Erythroblast (primary cell): Measurements from ENCODE around the gene TBX19.

Experiments used
- GATA1 ChIP-seq: IDR thresholded peaks from 2 replicates; pipeline ENCODE4 v1.6.1; 2011; ENCODE audit warnings: low read depth, mild to moderate bottlenecking, control low read depth, low read length, moderate library complexity
- POLR2A ChIP-seq: IDR thresholded peaks from 2 replicates; pipeline ENCODE4 v1.6.1; 2011; ENCODE audit warnings: mild to moderate bottlenecking, low read length

GRCh38 chr1:168236836-168237611, 43.7 kb upstream of the TBX19 start:
- TF ChIP-seq GATA1 (no peak), POLR2A (no peak)
